ENCODE results near the gene PRR3. TPM values are rescaled to one million over a fixed set of nuclear protein-coding genes. Genes with fewer than 3 reads are reported as not detected.

Gene PRR3
- total RNA-seq, 1 donor from 2014 or later: 8.0 TPM

GRCh38 chr6:30571762-30572082 is 14.6 kb downstream of the PRR3 start:
- DNase-seq (ENCODE audit: low spot score): no peak

- DNase-seq (ENCODE audit: low spot score): no peak
Observed at GRCh38 chr6:30572148-30572547, 15.1 kb downstream of the PRR3 start.

- DNase-seq (ENCODE audit: low spot score): no peak
Observed at GRCh38 chr6:30573113-30573512, 16.0 kb downstream of the PRR3 start.

- no peak for DNase-seq (ENCODE audit: low spot score)
Observed at GRCh38 chr6:30578051-30578450, 21.0 kb downstream of the PRR3 start.

GRCh38 chr6:30583921-30584320 is 26.8 kb downstream of the PRR3 start:
- DNase-seq (ENCODE audit: low spot score): no peak

GRCh38 chr6:30589754-30590358 is 32.8 kb downstream of the PRR3 start:
- DNase-seq (ENCODE audit: low spot score): no peak

GRCh38 chr6:30590509-30590908 is 33.4 kb downstream of the PRR3 start:
- no peak for DNase-seq (ENCODE audit: low spot score)

- no peak for DNase-seq (ENCODE audit: low spot score)
Observed at GRCh38 chr6:30591008-30591407, 33.9 kb downstream of the PRR3 start.

- DNase-seq (ENCODE audit: low spot score): no peak
Observed at GRCh38 chr6:30592287-30592686, 35.2 kb downstream of the PRR3 start.

- peak; percentile 87 for DNase-seq (ENCODE audit: low spot score)
Observed at GRCh38 chr6:30597315-30598144, 40.4 kb downstream of the PRR3 start.

GRCh38 chr6:30598912-30599624 is 42.0 kb downstream of the PRR3 start:
- DNase-seq (ENCODE audit: low spot score): no peak

GRCh38 chr6:30599625-30600324 is 42.7 kb downstream of the PRR3 start:
- no peak for DNase-seq (ENCODE audit: low spot score)

- no peak for DNase-seq (ENCODE audit: low spot score)
Observed at GRCh38 chr6:30600451-30600961, 43.4 kb downstream of the PRR3 start.

GRCh38 chr6:30601436-30601814 is 44.3 kb downstream of the PRR3 start:
- DNase-seq (ENCODE audit: low spot score): no peak

- no peak for DNase-seq (ENCODE audit: low spot score)
Observed at GRCh38 chr6:30601815-30602641, 44.9 kb downstream of the PRR3 start.

GRCh38 chr6:30603961-30604360 is 46.9 kb downstream of the PRR3 start:
- no peak for DNase-seq (ENCODE audit: low spot score)

- DNase-seq (ENCODE audit: low spot score): no peak
Observed at GRCh38 chr6:30610065-30610464, 53.0 kb downstream of the PRR3 start.

GRCh38 chr6:30611150-30611855 is 54.2 kb downstream of the PRR3 start:
- no peak for DNase-seq (ENCODE audit: low spot score)

- DNase-seq (ENCODE audit: low spot score): no peak
Observed at GRCh38 chr6:30611856-30612194, 54.7 kb downstream of the PRR3 start.

- DNase-seq (ENCODE audit: low spot score): no peak
Observed at GRCh38 chr6:30612213-30612612, 55.1 kb downstream of the PRR3 start.

All from mucosa of gallbladder (tissue), 1 donor.